ENCODE data around the gene TCF15. TPM values are rescaled to one million over a fixed set of nuclear protein-coding genes. Genes with fewer than 3 reads are reported as not detected.

TCF15 gene
- total and polyA plus RNA-seq, 2 of the 13 experiments (the other 11 are each of a cell fraction or from before 2014, with no cell fraction given) = not detected

- no peak for TF ChIP-seq GPBP1L1 (CRISPR knock-in tag; IDR thresholded peaks at IDR 0.05)
- peak; percentile 60 for TF ChIP-seq ZNF883 (CRISPR knock-in tag; IDR thresholded peaks at IDR 0.05; ENCODE audit: not compliant biosample characterization)
- no peak for TF ChIP-seq ZNF781 (CRISPR knock-in tag; IDR thresholded peaks at IDR 0.05; ENCODE audit: borderline replicate concordance, not compliant biosample characterization)
- TF ChIP-seq KLF6 (CRISPR knock-in tag; IDR thresholded peaks at IDR 0.05) = 0 out of 2 replicates have a peak, but pooled peaks have one; percentile 14
- TF ChIP-seq ZBTB14 (CRISPR knock-in tag; IDR thresholded peaks at IDR 0.05) = 0 out of 2 replicates have a peak, but pooled peaks have one; percentile 25
- TF ChIP-seq CHD2 (IDR thresholded peaks at IDR 0.05; ENCODE audit: low read depth, low read length) = peak; percentile 55; the same call in 1 of the 2 replicates
- peak; percentile 61 for TF ChIP-seq PHF5A (CRISPR knock-in tag; IDR thresholded peaks at IDR 0.05; ENCODE audit: low read depth, unreplicated experiment)
- no peak for TF ChIP-seq ZUFSP (CRISPR knock-in tag; IDR thresholded peaks at IDR 0.05; ENCODE audit: borderline replicate concordance)
- peak; percentile 32; the same call in 1 of the 2 replicates for TF ChIP-seq ZBED4 (CRISPR knock-in tag; IDR thresholded peaks at IDR 0.05; ENCODE audit: borderline replicate concordance)
- no peak for TF ChIP-seq ZNF230 (CRISPR knock-in tag; IDR thresholded peaks at IDR 0.05)
- no peak for TF ChIP-seq ZMAT3 (CRISPR knock-in tag; conservative IDR thresholded peaks at IDR 0.05)
- no peak for TF ChIP-seq ATF7 (IDR thresholded peaks at IDR 0.05)
- TF ChIP-seq ATF7 (CRISPR knock-in tag; IDR thresholded peaks at IDR 0.05) = peak; percentile 20; the same call in 1 of the 2 replicates
- TF ChIP-seq NR2F6 (IDR thresholded peaks at IDR 0.05) = no peak
- 0 out of 2 replicates have a peak, but pooled peaks have one; percentile 63 for TF ChIP-seq NR2F6 (CRISPR knock-in tag; IDR thresholded peaks at IDR 0.05)
- peak; percentile 61 for TF ChIP-seq IRF9 (CRISPR knock-in tag; IDR thresholded peaks at IDR 0.05; ENCODE audit: borderline replicate concordance)
These were observed 43.0 kb upstream of the TCF15 start, which contains the start of gene SRXN1 (continued) for GRCh38 chr20:653110-653589.

All from HepG2 (cell line).